SH-SY5Y (cell line): ENCODE data around the gene SMNDC1.

Experiments used
- GATA2 ChIP-seq: IDR thresholded peaks from 2 replicates; pipeline ENCODE4 v1.6.1; 2011; ENCODE audit warnings: mild to moderate bottlenecking, low read depth, low read length
- GATA3 ChIP-seq: IDR thresholded peaks from 2 replicates; pipeline ENCODE4 v1.6.1; 2011; ENCODE audit warnings: low read depth, mild to moderate bottlenecking, low read length, moderate library complexity

DNA sequence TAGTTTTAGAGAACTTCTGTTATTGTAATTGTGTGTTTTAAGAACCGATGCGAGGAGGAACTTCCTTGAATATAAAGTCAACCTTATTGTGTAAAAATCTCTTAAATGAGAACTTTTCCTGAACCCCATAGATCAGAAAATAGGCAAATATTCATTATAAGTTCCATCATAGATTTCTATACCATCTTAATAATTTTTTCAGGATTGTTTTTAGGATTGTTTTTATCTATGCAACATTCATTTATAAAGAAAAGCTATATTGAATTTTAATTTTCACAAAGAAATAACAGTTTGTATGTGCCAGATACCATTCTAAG lies 1.7 kb upstream of the SMNDC1 start:
- TF ChIP-seq GATA2 (no peak), GATA3 (no peak)
